ENCODE results near the gene PTGER3. TPM values are rescaled to one million over a fixed set of nuclear protein-coding genes. Genes with fewer than 3 reads are reported as not detected.

Gene PTGER3
- total RNA-seq = 4.2 and 4.4 TPM in 2 replicates
- polyA plus RNA-seq = 1.5 and 2.6 TPM in 2 replicates

DNA sequence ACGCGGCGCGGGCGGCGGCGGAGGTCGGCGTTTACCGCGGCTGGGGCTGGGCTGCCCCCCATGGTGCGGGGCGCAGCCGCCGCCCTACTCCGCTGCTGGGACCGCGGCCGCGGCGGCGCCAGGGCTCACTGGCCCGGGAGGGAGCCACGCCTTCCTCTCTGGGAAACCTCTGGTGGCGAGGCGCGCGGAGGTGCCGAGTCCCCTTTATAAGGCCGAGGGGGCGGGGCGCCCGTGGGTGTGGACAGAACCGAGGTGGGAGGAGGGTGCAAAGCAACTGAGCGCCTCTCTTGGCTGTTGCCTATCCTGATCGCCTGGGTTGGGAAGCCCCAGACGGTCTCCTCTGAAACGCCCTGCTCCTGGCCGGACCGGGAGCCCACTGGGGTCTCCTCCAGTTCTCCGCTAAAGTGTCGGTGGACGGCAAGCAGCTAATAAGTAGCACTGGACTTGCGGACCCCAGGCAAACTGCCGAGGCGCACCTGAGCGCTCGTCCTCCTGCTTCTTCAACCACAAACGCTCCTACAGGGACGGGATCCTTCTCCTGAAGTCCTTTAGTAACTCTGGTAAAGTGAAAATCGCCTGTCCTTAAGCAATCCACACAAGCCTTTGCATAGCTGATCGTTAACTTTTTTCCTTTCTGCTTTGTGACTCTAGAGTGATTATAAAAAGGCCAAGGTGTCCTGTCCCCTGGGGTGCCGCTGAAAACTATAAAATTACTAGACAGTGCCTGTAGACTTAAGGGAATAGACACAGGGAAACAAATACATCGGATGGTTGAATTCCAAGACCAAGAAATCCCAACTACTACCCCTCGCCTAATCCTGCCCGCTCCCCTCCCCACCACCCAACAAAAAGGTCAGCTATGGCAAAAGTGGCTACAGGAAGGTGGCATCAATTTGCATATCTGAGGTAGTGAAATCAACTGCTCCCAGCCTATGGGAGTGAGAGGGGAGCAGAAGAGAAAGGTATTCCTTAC, at the start of gene PTGER3:
Gene PTGER3 (minus strand): TSS at position 182 of the 973 bp plus-strand sequence. CDS start 239 bp downstream, outside the sequence.
- DNase-seq (ENCODE audit: low read depth in 1 of 2, low spot score in 1 of 2) = peak; percentile 36 to 86
- Histone ChIP-seq H3K4me3 (peak within 1 kb of the TSS; percentile 39), H3K27ac (no peak within 1 kb of the TSS), H3K27me3 (peaks cover 34% of the 10 kb centered on the region), H3K9me3 (ENCODE audit: low read depth) (no peaks in the 10 kb centered on the region), H3K4me1 (ENCODE audit: low read depth) (no peaks in the 10 kb centered on the region), H3K36me3 (no peaks in the 10 kb centered on the region)
- TF ChIP-seq CTCF (IDR thresholded peaks at IDR 0.05; ENCODE audit: low read depth, low read length) = no peak

DNA sequence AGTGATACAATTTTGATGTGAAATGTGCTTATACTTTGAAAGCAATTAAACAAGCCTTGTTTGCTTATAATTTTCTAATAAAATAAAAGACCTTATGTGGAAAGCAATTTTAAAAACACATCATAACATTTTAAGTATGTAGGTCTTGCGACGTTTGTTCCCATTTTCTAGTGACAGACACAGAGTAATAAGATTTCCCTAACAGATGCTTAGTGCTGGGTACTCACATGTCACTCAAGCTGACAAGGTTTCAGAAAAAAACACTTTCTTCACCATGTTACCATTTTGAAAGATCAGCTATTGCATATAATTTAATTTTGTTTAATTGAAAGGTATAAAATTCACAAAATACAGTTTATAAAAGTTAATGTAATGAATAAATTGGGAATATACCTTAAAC, 47.3 kb upstream of the PTGER3 start:
- TF ChIP-seq CTCF (IDR thresholded peaks at IDR 0.05; ENCODE audit: low read depth, low read length) = no peak
- Histone ChIP-seq H3K4me3 (no peak overlapping the region), H3K27ac (no peak overlapping the region), H3K27me3 (no peaks in the 10 kb centered on the region), H3K9me3 (ENCODE audit: low read depth) (no peaks in the 10 kb centered on the region), H3K36me3 (no peaks in the 10 kb centered on the region), H3K4me1 (ENCODE audit: low read depth) (no peaks in the 10 kb centered on the region)
- no peak for DNase-seq (ENCODE audit: low read depth in 1 of 2, low spot score in 1 of 2)

DNA sequence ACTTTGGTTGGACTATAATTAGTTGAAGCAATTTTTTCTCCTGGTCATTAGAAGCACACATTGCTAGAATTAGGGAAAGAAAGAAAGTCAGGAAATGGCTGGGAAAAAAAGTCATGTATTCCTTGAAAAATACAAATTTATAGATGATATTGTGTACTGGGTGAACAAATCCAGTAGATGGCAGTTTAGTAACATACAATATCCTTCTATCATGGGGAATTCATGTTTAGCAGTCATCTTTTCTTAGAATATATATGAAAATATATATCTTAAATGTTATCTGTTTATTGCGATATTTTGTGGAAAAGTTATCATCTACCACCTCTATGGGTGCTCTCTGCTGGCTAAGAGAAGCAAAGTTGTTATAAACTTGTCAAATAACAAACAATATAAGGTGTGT, 46.3 kb upstream of the PTGER3 start:
- peak in 1 of 2 donors; percentile 53 for DNase-seq (ENCODE audit: low read depth in 1 of 2, low spot score in 1 of 2)
- H3K4me3 ChIP-seq = no peak overlapping the region
- H3K4me1 ChIP-seq (ENCODE audit: low read depth) = no peaks in the 10 kb centered on the region
- H3K9me3 ChIP-seq (ENCODE audit: low read depth) = no peaks in the 10 kb centered on the region
- H3K36me3 ChIP-seq = no peaks in the 10 kb centered on the region
- peak; percentile 44 for TF ChIP-seq CTCF (IDR thresholded peaks at IDR 0.05; ENCODE audit: low read depth, low read length)
- H3K27me3 ChIP-seq = no peaks in the 10 kb centered on the region
- no peak overlapping the region for H3K27ac ChIP-seq

GRCh38 chr1:71089536-71090270, 42.1 kb upstream of the PTGER3 start:
- Histone ChIP-seq H3K27ac (no peak overlapping the region), H3K36me3 (no peaks in the 10 kb centered on the region), H3K4me3 (no peak overlapping the region), H3K27me3 (peaks cover 9% of the 10 kb centered on the region), H3K4me1 (ENCODE audit: low read depth) (no peaks in the 10 kb centered on the region), H3K9me3 (ENCODE audit: low read depth) (no peaks in the 10 kb centered on the region)
- peak in 1 of 2 donors; percentile 86 for DNase-seq (ENCODE audit: low read depth in 1 of 2, low spot score in 1 of 2)
- no peak for TF ChIP-seq CTCF (IDR thresholded peaks at IDR 0.05; ENCODE audit: low read depth, low read length)

GRCh38 chr1:71088645-71089287, 41.1 kb upstream of the PTGER3 start:
- Histone ChIP-seq H3K9me3 (ENCODE audit: low read depth) (no peaks in the 10 kb centered on the region), H3K36me3 (no peaks in the 10 kb centered on the region), H3K27ac (no peak overlapping the region), H3K4me3 (no peak overlapping the region), H3K27me3 (peaks cover 18% of the 10 kb centered on the region), H3K4me1 (ENCODE audit: low read depth) (no peaks in the 10 kb centered on the region)
- no peak for DNase-seq (ENCODE audit: low read depth in 1 of 2, low spot score in 1 of 2)
- no peak for TF ChIP-seq CTCF (IDR thresholded peaks at IDR 0.05; ENCODE audit: low read depth, low read length)

All from cardiac muscle cell (in vitro differentiated cells and primary cell).